Neural progenitor cell (in vitro differentiated cells): ENCODE results near the gene KDM8. TPM values are rescaled to one million over a fixed set of nuclear protein-coding genes. Genes with fewer than 3 reads are reported as not detected.

ENCODE experiments used
- DNase-seq: peaks from one replicate; pipeline ENCODE4 v3.0.0-alpha.2; 2016; ENCODE audit warnings: low spot score
- H2AFZ ChIP-seq: fragments of 200-600 bp; sonication (generic); replicated peaks from 2 replicates; pipeline ENCODE4 v1.6.1; 2016; ENCODE audit warnings: antibody characterized with exemption
- H3F3A ChIP-seq: fragments of 200-600 bp; sonication (generic); 2 replicates; pipeline ENCODE4 v1.6.1; 2016; ENCODE audit warnings: antibody characterized with exemption, low read depth
- H3K27ac ChIP-seq: fragments of 200-600 bp; sonication (generic); 2 replicates; pipeline ENCODE4 v1.5.1; 2016; ENCODE audit warnings: mild to moderate bottlenecking
- H3K27me3 ChIP-seq: fragments of 200-600 bp; sonication (generic); 2 replicates; pipeline ENCODE4 v1.6.1; 2016; ENCODE audit warnings: mild to moderate bottlenecking, moderate library complexity
- H3K36me3 ChIP-seq: fragments of 200-600 bp; sonication (generic); 2 replicates; pipeline ENCODE4 v1.5.1; 2016
- H3K4me1 ChIP-seq: fragments of 200-600 bp; sonication (generic); 2 replicates; pipeline ENCODE4 v1.6.1; 2016; ENCODE audit warnings: mixed run types
- H3K4me2 ChIP-seq: fragments of 200-600 bp; sonication (generic); 2 replicates; pipeline ENCODE4 v1.6.1; 2016
- H3K4me3 ChIP-seq: fragments of 200-600 bp; sonication (generic); 2 replicates; pipeline ENCODE4 v1.5.1; 2016
- H3K79me2 ChIP-seq: fragments of 200-600 bp; sonication (generic); 2 replicates; pipeline ENCODE4 v1.6.1; 2016; ENCODE audit warnings: low read depth
- H3K9ac ChIP-seq: fragments of 200-600 bp; sonication (generic); 2 replicates; pipeline ENCODE4 v1.6.1; 2016
- H3K9me3 ChIP-seq: fragments of 200-600 bp; sonication (generic); 2 replicates; pipeline ENCODE4 v1.5.1; 2016; ENCODE audit warnings: low read depth
- H4K20me1 ChIP-seq: fragments of 200-600 bp; sonication (generic); 2 replicates; pipeline ENCODE4 v1.6.1; 2016; ENCODE audit warnings: low read depth
- H3K27ac Mint-ChIP-seq: 3 replicates; pipeline ENCODE4 v1.8.0; 2021; ENCODE audit warnings: mixed read lengths
- H3K27me3 Mint-ChIP-seq: 2 replicates; pipeline ENCODE4 v1.8.0; 2022; ENCODE audit warnings: low read depth, mild to moderate bottlenecking, inconsistent platforms, moderate library complexity, mixed read lengths; ENCODE audit not compliant: insufficient read depth
- H3K36me3 Mint-ChIP-seq: 3 replicates; pipeline ENCODE4 v1.8.0; 2021; ENCODE audit warnings: mixed read lengths
- H3K4me1 Mint-ChIP-seq: 3 replicates; pipeline ENCODE4 v1.8.0; 2021; ENCODE audit warnings: mixed read lengths
- H3K4me3 Mint-ChIP-seq: 3 replicates; pipeline ENCODE4 v1.8.0; 2021; ENCODE audit warnings: mild to moderate bottlenecking, moderate library complexity, mixed read lengths
- H3K9me3 Mint-ChIP-seq: 3 replicates; pipeline ENCODE4 v1.8.0; 2020; ENCODE audit warnings: mixed read lengths
- EZH2 ChIP-seq: fragments of 200-600 bp; sonication (generic); IDR thresholded peaks from 2 replicates; pipeline ENCODE4 v1.6.1; 2017; ENCODE audit warnings: antibody characterized with exemption, mild to moderate bottlenecking, moderate library complexity
- EZH2phosphoT487 ChIP-seq: fragments of 200-600 bp; sonication (generic); IDR thresholded peaks from 2 replicates; pipeline ENCODE4 v1.6.1; 2017; ENCODE audit warnings: antibody characterized with exemption
- total RNA-seq: library from RNA; depleted of rRNA; stranded (reverse); fragments of >200 nt; gene quantifications from 2 replicates; pipeline ENCODE4 v1.2.3, GENCODE V29; 2015; ENCODE audit warnings: low replicate concordance
- TF ChIP-seq, protein P1 (sequence below): fragments of 200-600 bp; sonication (generic); IDR thresholded peaks from 2 replicates; pipeline ENCODE4 v1.5.1; 2017; ENCODE audit warnings: antibody characterized with exemption, mild to moderate bottlenecking

KDM8 gene
- total RNA-seq, 1 donor from 2014 or later: 6.5 TPM

DNA sequence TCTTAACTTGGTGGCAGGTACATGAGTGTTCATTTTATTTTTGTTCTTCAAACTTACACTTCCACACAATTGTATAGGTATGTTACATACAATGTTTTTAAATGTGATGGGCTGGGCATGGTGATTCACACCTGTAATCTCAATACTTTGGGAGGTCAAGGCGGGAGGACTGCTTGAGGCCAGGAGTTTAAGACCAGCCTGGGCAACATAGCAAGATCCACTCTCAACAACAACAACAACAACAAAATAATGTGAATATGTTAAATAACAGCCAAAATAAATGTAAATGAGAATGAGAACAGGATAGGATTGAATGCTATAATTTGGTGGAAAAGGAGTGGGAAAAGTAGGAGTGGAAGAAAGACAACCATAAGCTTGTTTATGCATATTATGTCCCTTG is 62.7 kb downstream of the KDM8 start:
- Mint-ChIP-seq H3K9me3 (no peaks in the 10 kb centered on the region), H3K27me3 (no peaks in the 10 kb centered on the region), H3K4me1 (peaks cover 7% of the 10 kb centered on the region), H3K36me3 (no peaks in the 10 kb centered on the region), H3K4me3 (no peak overlapping the region), H3K27ac (no peak overlapping the region)
- DNase-seq: no peak
- H3K9me3 ChIP-seq: no peaks in the 10 kb centered on the region
- H3K27ac ChIP-seq: no peak overlapping the region
- H3K4me1 ChIP-seq: peaks cover 13% of the 10 kb centered on the region
- no peak overlapping the region for H3K9ac ChIP-seq
- H3K27me3 ChIP-seq: no peaks in the 10 kb centered on the region
- H2AFZ ChIP-seq: no peak overlapping the region
- H4K20me1 ChIP-seq: no peaks in the 10 kb centered on the region
- H3K36me3 ChIP-seq: no peaks in the 10 kb centered on the region
- TF ChIP-seq EZH2 (no peak), EZH2phosphoT487 (no peak)
- TF ChIP-seq, protein P1, sequence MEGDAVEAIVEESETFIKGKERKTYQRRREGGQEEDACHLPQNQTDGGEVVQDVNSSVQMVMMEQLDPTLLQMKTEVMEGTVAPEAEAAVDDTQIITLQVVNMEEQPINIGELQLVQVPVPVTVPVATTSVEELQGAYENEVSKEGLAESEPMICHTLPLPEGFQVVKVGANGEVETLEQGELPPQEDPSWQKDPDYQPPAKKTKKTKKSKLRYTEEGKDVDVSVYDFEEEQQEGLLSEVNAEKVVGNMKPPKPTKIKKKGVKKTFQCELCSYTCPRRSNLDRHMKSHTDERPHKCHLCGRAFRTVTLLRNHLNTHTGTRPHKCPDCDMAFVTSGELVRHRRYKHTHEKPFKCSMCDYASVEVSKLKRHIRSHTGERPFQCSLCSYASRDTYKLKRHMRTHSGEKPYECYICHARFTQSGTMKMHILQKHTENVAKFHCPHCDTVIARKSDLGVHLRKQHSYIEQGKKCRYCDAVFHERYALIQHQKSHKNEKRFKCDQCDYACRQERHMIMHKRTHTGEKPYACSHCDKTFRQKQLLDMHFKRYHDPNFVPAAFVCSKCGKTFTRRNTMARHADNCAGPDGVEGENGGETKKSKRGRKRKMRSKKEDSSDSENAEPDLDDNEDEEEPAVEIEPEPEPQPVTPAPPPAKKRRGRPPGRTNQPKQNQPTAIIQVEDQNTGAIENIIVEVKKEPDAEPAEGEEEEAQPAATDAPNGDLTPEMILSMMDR: no peak
- no peaks in the 10 kb centered on the region for H3F3A ChIP-seq
- H3K4me3 ChIP-seq: no peak overlapping the region
- H3K79me2 ChIP-seq: peaks cover 9% of the 10 kb centered on the region
- H3K4me2 ChIP-seq: no peak overlapping the region

- H3K36me3 Mint-ChIP-seq: no peaks in the 10 kb centered on the region
- no peaks in the 10 kb centered on the region for H3K9me3 Mint-ChIP-seq
- peaks cover 9% of the 10 kb centered on the region for H3K79me2 ChIP-seq
- no peaks in the 10 kb centered on the region for H3K27me3 ChIP-seq
- no peak for DNase-seq
- H3K27ac ChIP-seq: no peak overlapping the region
- peaks cover 9% of the 10 kb centered on the region for H3K4me1 Mint-ChIP-seq
- peak overlapping the region; percentile 43 for H3K4me3 Mint-ChIP-seq
- no peaks in the 10 kb centered on the region for H3K27me3 Mint-ChIP-seq
- no peak overlapping the region for H3K4me3 ChIP-seq
- H3K27ac Mint-ChIP-seq: no peak overlapping the region
- no peaks in the 10 kb centered on the region for H3F3A ChIP-seq
- no peaks in the 10 kb centered on the region for H3K36me3 ChIP-seq
- H3K4me1 ChIP-seq: peaks cover 4% of the 10 kb centered on the region
- H3K4me2 ChIP-seq: no peak overlapping the region
- TF ChIP-seq, protein P1: no peak
- no peak for TF ChIP-seq EZH2
- TF ChIP-seq EZH2phosphoT487: no peak
- no peak overlapping the region for H3K9ac ChIP-seq
- no peak overlapping the region for H2AFZ ChIP-seq
- H3K9me3 ChIP-seq: no peaks in the 10 kb centered on the region
- H4K20me1 ChIP-seq: no peaks in the 10 kb centered on the region
Measured at GRCh38 chr16:27267037-27267677, 63.8 kb downstream of the KDM8 start.

GRCh38 chr16:27268376-27269299 is 65.3 kb downstream of the KDM8 start, which contains the start of gene NSMCE1:
Gene NSMCE1 (minus strand): TSS chr16:27268772. CDS start chr16:27257570, 11,202 bp downstream.
- Histone ChIP-seq H3F3A (no peaks in the 10 kb centered on the region), H3K4me1 (no peaks in the 10 kb centered on the region), H3K27me3 (no peaks in the 10 kb centered on the region), H3K36me3 (no peaks in the 10 kb centered on the region), H3K4me3 (peak within 1 kb of the TSS; percentile 60), H3K9me3 (no peaks in the 10 kb centered on the region), H3K79me2 (peaks cover 9% of the 10 kb centered on the region), H3K27ac (no peak within 1 kb of the TSS), H3K9ac (no peak within 1 kb of the TSS), H2AFZ (peak within 1 kb of the TSS; percentile 70), H3K4me2 (peak within 1 kb of the TSS; percentile 67), H4K20me1 (no peaks in the 10 kb centered on the region)
- DNase-seq: peak; percentile 92
- peak; percentile 47 for TF ChIP-seq EZH2
- TF ChIP-seq EZH2phosphoT487: no peak
- Mint-ChIP-seq H3K27me3 (no peaks in the 10 kb centered on the region), H3K36me3 (no peaks in the 10 kb centered on the region), H3K27ac (no peak within 1 kb of the TSS), H3K4me3 (peak within 1 kb of the TSS; percentile 90), H3K4me1 (peaks cover 12% of the 10 kb centered on the region), H3K9me3 (no peaks in the 10 kb centered on the region)
